GM21515 (cell line): ENCODE measurements around the gene CA9.
"Not testable (repeated sequence)": the region's sequence is repeated elsewhere in the genome, so short reads cannot be mapped to it uniquely, and the experiment has no call there.

Experiments
- ATAC-seq: cut with Tn5 transposase; IDR thresholded peaks from one replicate; pipeline ENCODE4 v1.9.1; 2021; ENCODE audit not compliant: unreplicated experiment

The CA9 gene

GRCh38 chr9:35673132-35674024 lies at the start of gene CA9:
CA9 (plus strand) TSS chr9:35673928; CDS start chr9:35673960, 32 bp downstream.
- ATAC-seq: no peak

DNA sequence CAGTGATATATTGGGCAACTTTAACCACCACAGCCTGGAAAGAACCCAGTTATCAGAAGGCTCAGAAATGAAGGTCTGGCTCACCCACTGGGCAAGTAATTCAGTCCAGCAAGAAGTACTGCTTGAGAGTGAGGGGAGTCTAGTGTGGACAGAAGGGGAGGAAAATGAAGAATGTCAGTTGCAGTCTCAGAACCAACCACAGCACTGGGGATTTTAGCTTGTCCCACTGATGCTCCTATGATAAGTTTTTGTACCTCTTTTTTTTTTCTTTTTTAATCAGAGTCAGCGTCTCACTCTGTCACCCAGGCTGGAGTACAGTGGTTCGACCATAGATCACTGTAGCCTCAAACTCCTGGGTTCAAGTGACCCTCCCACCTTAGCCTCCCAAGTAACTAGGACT lies 46.2 kb upstream of the CA9 start:
- no peak for ATAC-seq

DNA sequence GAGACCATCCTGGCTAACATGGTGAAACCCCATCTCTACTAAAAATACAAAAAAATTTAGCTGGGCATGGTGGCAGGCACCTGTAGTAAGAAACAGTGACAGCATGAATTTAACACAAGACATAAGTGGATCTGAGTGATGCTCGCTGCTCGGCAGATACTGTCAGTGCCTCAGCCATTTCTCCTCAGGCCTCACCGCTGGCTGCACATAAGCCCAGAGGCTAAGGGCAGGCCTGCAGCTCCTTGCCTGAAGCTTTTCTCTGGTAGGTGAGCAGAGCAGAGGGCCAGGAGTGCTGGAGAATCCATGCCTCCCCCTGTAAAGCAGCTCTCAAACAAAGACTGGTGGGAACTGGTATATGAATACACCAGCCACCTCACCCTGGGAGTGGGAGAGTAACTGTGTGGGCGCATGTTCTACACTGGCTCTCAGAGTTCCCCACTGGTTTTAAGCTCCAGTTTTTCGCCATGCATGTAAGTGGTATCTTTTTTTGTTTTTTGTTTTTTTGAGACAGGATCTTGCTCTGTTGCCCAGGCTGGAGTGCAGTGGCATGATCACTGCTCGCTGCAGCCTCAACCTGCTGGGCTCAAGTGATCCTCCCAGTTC lies 45.2 kb upstream of the CA9 start:
- ATAC-seq: no peak

GRCh38 chr9:35629597-35629996 lies 44.1 kb upstream of the CA9 start:
- ATAC-seq: no peak

DNA sequence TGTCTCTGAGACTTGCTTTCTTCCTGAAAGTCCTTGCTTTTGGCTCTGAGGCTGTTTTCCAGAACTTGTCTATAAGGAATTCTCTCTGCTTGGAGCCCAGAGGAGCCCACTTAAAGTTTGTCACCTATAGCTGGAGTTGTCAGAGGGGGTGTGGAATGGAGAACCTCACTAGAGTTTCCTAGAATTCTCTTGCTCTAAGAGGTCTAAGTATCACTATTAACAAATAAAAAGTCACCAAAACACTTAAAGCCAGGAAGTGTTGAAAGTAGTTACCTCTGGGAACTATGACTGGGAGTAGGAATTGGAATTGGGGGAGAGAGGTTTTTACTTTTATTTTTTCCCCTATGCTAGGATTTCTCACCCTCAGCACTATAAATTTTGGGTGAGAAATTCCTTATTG lies 38.0 kb upstream of the CA9 start:
- no peak for ATAC-seq

- ATAC-seq: no peak
These were observed 37.4 kb upstream of the CA9 start for GRCh38 chr9:35636135-35636876.

DNA sequence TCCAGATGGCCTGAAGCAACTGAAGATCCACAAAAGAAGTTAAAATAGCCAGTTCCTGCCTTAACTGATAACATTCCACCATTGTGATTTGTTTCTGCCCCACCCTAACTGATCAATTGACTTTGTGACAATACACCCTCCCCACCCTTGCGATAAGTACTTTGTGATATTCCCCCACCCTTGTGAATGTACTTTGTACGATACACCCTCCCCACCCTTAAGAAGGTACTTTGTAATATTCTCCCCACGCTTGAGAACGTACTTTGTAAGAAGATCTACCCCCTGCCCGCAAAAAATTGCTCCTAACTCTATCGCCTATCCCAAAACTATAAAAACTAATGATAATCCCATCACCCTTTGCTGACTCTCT lies 36.9 kb upstream of the CA9 start:
- not testable (repeated sequence) for ATAC-seq

DNA sequence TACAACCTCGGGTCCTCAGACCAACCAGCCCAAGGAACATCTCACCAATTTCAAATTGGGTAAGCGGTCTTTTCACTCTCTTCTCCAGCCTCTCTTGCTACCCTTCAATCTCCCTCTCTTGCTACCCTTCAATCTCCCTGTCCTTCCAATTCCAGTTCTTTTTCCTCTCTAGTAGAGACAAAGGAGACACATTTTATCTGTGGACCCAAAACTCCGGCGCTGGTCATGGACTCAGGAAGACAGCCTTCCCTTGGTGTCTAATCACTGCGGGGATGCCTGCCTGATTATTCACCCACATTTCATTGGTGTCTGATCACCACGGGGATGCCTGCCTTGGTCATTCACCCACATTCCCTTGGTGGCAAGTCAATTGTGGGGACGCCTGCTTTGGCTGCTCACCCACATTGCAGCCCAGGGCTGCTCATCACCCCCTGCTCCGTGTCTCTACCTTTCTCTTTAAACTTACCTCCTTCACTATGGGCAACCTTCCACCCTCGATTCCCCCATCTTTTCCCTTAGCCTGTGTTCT lies 36.2 kb upstream of the CA9 start:
- ATAC-seq: not testable (repeated sequence)

DNA sequence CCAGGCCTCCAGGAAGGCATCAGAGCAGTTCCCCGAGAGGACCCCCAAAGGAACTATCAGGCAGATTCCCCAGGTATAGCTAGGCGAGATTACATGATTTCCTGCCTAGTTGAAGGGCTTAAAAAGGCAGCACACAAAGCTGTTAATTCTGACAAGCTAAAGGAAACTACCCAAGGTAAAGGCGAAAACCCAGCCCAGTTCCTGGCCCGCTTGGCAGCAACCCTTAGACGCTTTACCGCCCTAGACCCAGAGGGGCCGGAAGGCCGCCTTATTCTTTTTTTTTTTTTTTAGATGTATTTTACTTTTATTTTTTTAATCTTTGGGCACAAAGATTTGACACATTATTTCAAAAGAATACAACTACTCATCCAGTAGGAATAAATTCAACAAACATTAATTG lies 35.0 kb upstream of the CA9 start:
- not testable (repeated sequence) for ATAC-seq

- ATAC-seq: not testable (repeated sequence)
These were observed 34.5 kb upstream of the CA9 start for GRCh38 chr9:35639225-35639624.

DNA sequence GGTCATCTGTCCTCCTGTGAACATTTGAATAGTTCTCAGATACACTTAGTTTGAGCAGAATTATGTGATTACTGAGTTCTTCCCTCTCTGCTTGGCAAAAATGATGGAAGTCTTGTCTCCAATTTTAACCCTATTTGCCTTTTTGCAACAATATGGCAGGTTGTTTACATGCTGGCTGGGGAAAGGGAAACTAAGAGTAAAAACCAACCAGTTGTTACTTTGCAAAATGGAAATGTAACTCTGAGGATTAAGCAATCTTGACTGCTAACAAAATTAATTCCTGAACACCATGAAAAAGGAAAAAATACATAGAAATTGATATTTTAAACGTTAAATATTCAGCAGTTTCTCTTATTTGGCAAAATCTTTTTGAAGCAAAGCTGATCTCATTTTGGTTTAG lies 34.1 kb upstream of the CA9 start:
- no peak for ATAC-seq

GRCh38 chr9:35640431-35640830 lies 33.3 kb upstream of the CA9 start:
- ATAC-seq: not testable (repeated sequence)

- not testable (repeated sequence) for ATAC-seq
These were observed 32.2 kb upstream of the CA9 start for GRCh38 chr9:35641478-35641877.

DNA sequence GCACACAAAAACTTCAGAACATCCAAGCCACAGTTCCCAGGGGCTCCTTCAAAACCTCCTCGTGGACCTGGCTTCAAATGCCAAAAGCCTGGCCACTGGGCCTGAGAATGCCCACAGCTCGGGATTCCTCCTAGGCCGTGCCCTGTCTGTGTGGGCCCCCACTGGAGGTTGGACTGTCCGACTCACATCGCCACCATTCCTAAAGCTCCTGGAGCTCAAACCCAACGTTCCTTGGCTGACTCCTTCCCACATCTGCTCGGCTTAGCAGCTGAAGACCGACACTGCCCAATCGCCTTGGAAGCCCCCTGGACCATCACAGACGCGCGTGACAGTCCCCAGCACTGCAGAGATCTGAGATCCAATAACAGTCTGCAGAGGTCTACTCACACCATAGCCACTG lies 30.7 kb upstream of the CA9 start:
- no peak for ATAC-seq

DNA sequence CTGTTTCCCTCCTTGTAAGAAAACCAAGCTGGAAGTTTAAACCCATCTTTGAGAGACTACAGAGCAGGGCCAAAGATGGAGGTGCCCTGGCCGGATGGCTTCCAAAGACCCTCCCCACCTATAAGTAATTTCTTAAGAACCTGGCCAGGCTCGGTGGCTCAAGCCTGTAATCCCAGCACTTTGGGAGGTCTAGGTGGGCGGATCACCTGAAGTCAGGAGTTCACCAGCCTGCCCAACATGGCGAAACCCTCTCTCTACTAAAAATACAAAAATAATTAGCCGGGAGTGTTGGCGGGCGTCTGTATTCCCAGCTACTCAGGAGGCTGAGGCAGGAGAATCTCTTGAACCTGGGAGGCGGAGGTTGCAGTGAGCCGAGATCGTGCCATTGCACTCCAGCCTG lies 28.0 kb upstream of the CA9 start:
- not testable (repeated sequence) for ATAC-seq

- peak; percentile 7 for ATAC-seq
These were observed 27.6 kb upstream of the CA9 start for GRCh38 chr9:35646153-35646532.

DNA sequence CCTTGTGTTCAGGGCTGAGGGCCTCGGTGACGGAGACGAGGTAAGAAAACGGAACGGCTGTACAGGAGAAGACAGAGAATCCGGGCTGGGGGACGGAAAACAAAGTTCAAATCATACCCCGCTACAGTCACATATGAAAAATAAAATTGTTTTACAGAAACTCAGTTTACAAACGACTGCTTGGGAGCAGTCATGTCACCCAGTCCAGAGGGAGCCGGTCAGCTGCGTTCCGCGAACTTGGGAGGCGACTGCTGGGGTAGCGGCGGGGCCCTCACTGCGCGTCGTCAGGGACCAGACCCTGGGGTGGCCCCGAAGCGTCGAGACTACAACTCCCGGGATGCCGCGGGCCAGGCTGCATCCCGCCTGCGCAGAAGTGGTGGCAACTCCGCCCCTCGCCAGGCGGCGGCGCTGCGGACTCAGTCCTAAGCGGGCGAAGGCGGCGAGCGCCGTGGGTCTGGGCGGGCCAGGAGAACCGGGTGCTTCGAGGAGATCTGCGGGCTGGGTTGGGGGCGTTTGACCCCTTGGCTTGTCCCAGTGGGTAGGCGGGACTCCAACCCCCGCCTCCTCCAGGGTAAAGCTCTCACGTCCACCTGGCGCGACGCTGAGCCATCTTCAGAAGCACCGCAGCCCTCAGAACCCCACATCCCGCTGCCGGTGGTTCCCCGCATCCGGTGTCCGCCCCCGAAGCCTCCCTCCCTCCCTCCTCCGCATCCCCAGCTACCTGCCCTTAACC lies 27.0 kb upstream of the CA9 start:
- ATAC-seq: peak; percentile 81

GRCh38 chr9:35649431-35650340 lies 24.0 kb upstream of the CA9 start:
- no peak for ATAC-seq

DNA sequence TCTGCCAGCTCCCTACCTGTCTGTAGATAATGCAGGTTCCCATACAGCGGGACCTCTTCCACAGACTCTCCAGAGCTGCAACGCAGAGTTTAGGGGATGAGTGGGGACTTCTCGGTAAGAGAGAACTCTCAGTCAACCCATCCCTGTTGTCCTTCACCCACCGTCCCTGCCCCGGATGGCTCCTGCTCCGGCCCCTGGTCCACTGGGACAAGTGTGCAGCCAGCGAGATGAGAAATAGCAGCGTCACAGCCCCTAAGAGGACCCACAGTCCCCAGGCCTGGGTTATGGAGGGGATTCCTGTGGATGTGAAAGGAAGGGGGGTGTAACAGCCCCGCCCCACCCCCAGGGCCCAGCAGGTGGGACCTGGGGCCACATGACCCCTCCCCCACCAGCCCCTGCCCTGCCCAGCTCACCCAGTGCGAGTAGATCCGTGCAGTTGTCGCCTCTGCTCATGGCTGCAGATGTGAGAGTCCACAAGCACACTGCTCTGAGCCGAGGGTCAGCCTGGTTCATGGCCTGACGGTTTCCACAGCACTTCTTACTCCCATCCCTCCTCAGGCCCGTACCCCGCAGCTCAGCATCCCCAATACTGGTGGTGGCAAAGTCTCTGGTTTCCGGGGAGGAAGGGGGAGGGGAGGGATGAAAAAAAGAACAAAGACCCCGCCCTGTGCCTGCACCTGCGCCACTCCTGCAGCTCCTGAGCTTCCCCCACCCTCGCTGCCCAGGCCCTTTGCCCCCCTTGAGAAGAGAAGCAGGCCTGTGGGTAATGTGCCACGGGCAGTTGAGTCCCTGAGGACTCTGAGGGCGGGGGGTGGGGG lies 23.2 kb upstream of the CA9 start, which contains the start of gene SIT1:
TSS of gene SIT1 (minus strand) at position 591 of the 818 bp plus-strand sequence. CDS start at position 513, 78 bp downstream.
- no peak for ATAC-seq
